HEK293 (cell line): ENCODE results near the gene HS6ST3.

Source experiments
- CTCF ChIA-PET: fragments of 350-600 bp; formaldehyde crosslinking; extraction: SDS; loops from one replicate; lab custom pipeline; 2021; ENCODE audit warnings: antibody characterized with exemption; lab: Yijun Ruan, JAX
- POLR2A ChIA-PET: fragments of 300-600 bp; formaldehyde crosslinking; extraction: SDS; loops from one replicate; lab custom pipeline; 2020; ENCODE audit warnings: antibody characterized with exemption, inconsistent platforms; lab: Yijun Ruan, JAX
- H3K27ac ChIP-seq: fragments of 200-500 bp; sonication (Bioruptor generic); 2 replicates; pipeline ENCODE4 v1.5.1; 2014; ENCODE audit warnings: low read depth, low read length, control low read depth, inconsistent platforms; ENCODE audit errors: extremely low read depth
- H3K36me3 ChIP-seq, 2 experiments: fragments of 200-500 bp in 1 of 2; sonication (Bioruptor generic) in 1 of 2; 1 replicate in 1 of 2; 2 replicates in 1 of 2; pipeline ENCODE4 v1.5.1; 2014 to 2017; ENCODE audit warnings: inconsistent platforms in 2 of 2, low read length in 2 of 2; ENCODE audit not compliant: control insufficient read depth in 2 of 2, insufficient read depth in 1 of 2
- H3K4me1 ChIP-seq: fragments of 200-500 bp; sonication (Bioruptor generic); 2 replicates; pipeline ENCODE4 v1.5.1; 2014; ENCODE audit warnings: mild to moderate bottlenecking, low read length, inconsistent platforms; ENCODE audit not compliant: control insufficient read depth, insufficient read depth
- H3K4me3 ChIP-seq: 2 replicates; pipeline ENCODE4 v1.5.1; 2011; ENCODE audit warnings: low read depth, mild to moderate bottlenecking, control low read depth, low read length, moderate library complexity
- H3K9me3 ChIP-seq: fragments of 200-500 bp; sonication (Bioruptor generic); 2 replicates; pipeline ENCODE4 v1.5.1; 2014; ENCODE audit warnings: low read depth, low read length, inconsistent platforms; ENCODE audit not compliant: control insufficient read depth, insufficient read depth
- EGR2 ChIP-seq: fragments of 450-650 bp; formaldehyde crosslinking; IDR thresholded peaks from 2 replicates; pipeline ENCODE4 v1.5.1; 2016; ENCODE audit warnings: low read depth, missing biosample characterization, missing genetic modification characterization
- OSR2 ChIP-seq: fragments of 450-650 bp; formaldehyde crosslinking; IDR thresholded peaks from 2 replicates; pipeline ENCODE4 v1.5.1; 2016; ENCODE audit warnings: missing biosample characterization, missing genetic modification characterization
- SALL2 ChIP-seq: fragments of 450-650 bp; formaldehyde crosslinking; IDR thresholded peaks from 2 replicates; pipeline ENCODE4 v1.5.0; 2017; ENCODE audit warnings: missing biosample characterization, mild to moderate bottlenecking, missing genetic modification characterization, borderline replicate concordance
- YY1 ChIP-seq: fragments of 450-650 bp; formaldehyde crosslinking; IDR thresholded peaks from 2 replicates; pipeline ENCODE4 v1.5.1; 2018; ENCODE audit warnings: missing biosample characterization, missing genetic modification characterization
- ZBTB20 ChIP-seq: fragments of 450-650 bp; formaldehyde crosslinking; IDR thresholded peaks from 2 replicates; pipeline ENCODE4 v1.5.1; 2016; ENCODE audit warnings: missing biosample characterization, missing genetic modification characterization
- ZNF112 ChIP-seq: fragments of 450-650 bp; formaldehyde crosslinking; IDR thresholded peaks from 2 replicates; pipeline ENCODE4 v1.5.0; 2017; ENCODE audit warnings: missing biosample characterization, missing genetic modification characterization
- ZNF132 ChIP-seq: fragments of 450-650 bp; formaldehyde crosslinking; IDR thresholded peaks from 2 replicates; pipeline ENCODE4 v1.5.1; 2017; ENCODE audit warnings: missing biosample characterization, missing genetic modification characterization, borderline replicate concordance
- ZNF133 ChIP-seq: fragments of 450-650 bp; formaldehyde crosslinking; IDR thresholded peaks from 2 replicates; pipeline ENCODE4 v1.5.1; 2016; ENCODE audit warnings: missing biosample characterization, missing genetic modification characterization
- ZNF16 ChIP-seq: fragments of 450-650 bp; formaldehyde crosslinking; IDR thresholded peaks from 2 replicates; pipeline ENCODE4 v1.5.1; 2016; ENCODE audit warnings: low read depth, missing biosample characterization, missing genetic modification characterization
- ZNF169 ChIP-seq: fragments of 450-650 bp; formaldehyde crosslinking; IDR thresholded peaks from 2 replicates; pipeline ENCODE4 v1.5.1; 2016; ENCODE audit warnings: missing biosample characterization, missing genetic modification characterization
- ZNF514 ChIP-seq: fragments of 450-650 bp; formaldehyde crosslinking; IDR thresholded peaks from 2 replicates; pipeline ENCODE4 v1.5.1; 2016; ENCODE audit warnings: missing biosample characterization, missing genetic modification characterization
- ZNF549 ChIP-seq: fragments of 450-650 bp; IDR thresholded peaks from 2 replicates; pipeline ENCODE4 v1.5.1; 2018; ENCODE audit warnings: missing biosample characterization, missing genetic modification characterization, mild to moderate bottlenecking, inconsistent platforms, moderate library complexity
- ZNF621 ChIP-seq: fragments of 450-650 bp; formaldehyde crosslinking; IDR thresholded peaks from 2 replicates; pipeline ENCODE4 v1.5.1; 2017; ENCODE audit warnings: missing biosample characterization, missing genetic modification characterization
- ZNF707 ChIP-seq: fragments of 450-650 bp; formaldehyde crosslinking; IDR thresholded peaks from 2 replicates; pipeline ENCODE4 v1.5.1; 2016; ENCODE audit warnings: missing biosample characterization, missing genetic modification characterization
- ZNF792 ChIP-seq: fragments of 450-650 bp; formaldehyde crosslinking; IDR thresholded peaks from 2 replicates; pipeline ENCODE4 v1.5.1; 2016; ENCODE audit warnings: missing biosample characterization, missing genetic modification characterization
- TF ChIP-seq, protein P1 (sequence below): fragments of 450-650 bp; formaldehyde crosslinking; conservative IDR thresholded peaks from 2 replicates; pipeline ENCODE4 v1.5.1; 2016; ENCODE audit warnings: low read depth, missing biosample characterization, missing genetic modification characterization
- TF ChIP-seq, protein P2 (sequence below): fragments of 450-650 bp; formaldehyde crosslinking; IDR thresholded peaks from 2 replicates; pipeline ENCODE4 v1.5.1; 2017; ENCODE audit warnings: missing biosample characterization, missing genetic modification characterization
- TF ChIP-seq, protein P3 (sequence below): fragments of 450-650 bp; formaldehyde crosslinking; IDR thresholded peaks from 2 replicates; pipeline ENCODE4 v1.5.1; 2017; ENCODE audit warnings: missing biosample characterization, missing genetic modification characterization
- TF ChIP-seq, protein P4 (sequence below): fragments of 450-650 bp; formaldehyde crosslinking; IDR thresholded peaks from 2 replicates; pipeline ENCODE4 v1.5.1; 2016; ENCODE audit warnings: missing biosample characterization, missing genetic modification characterization

HS6ST3 gene

DNA sequence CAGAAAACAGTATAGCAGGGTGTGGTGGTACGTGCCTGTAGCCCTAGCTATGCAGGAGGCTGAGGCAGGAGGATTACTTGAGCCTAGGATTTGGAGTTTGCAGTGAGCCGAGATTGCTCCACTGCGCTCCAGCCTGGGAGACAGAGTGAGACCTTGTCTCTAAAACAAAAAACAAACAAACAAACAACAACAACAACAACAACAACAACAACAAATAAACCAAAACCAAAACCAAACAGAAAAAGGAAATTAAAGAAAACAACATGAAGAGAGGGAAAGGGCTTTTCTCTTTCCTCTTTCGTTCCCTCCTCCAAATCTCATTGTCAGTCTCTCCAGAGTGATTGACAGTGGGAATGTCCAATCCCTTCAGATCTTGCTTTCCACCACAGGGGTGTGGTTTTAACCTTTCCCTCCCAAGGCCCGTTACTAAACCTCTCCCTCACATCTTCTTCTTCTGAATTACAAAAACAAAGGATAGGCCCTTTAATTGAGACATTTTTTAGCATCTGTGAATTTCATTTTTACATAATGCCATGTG is 341.2 kb downstream of the HS6ST3 start (continued):
- TF ChIP-seq EGR2 (tag by site-specific recombination) (no peak), ZNF169 (tag by site-specific recombination) (no peak), ZNF514 (tag by site-specific recombination) (no peak), ZBTB20 (tag by site-specific recombination) (no peak), ZNF16 (tag by site-specific recombination) (no peak), SALL2 (no peak), ZNF132 (tag by site-specific recombination) (no peak), OSR2 (tag by site-specific recombination) (no peak), ZNF133 (tag by site-specific recombination) (no peak), ZNF112 (tag by site-specific recombination) (no peak)
- TF ChIP-seq, protein P1, sequence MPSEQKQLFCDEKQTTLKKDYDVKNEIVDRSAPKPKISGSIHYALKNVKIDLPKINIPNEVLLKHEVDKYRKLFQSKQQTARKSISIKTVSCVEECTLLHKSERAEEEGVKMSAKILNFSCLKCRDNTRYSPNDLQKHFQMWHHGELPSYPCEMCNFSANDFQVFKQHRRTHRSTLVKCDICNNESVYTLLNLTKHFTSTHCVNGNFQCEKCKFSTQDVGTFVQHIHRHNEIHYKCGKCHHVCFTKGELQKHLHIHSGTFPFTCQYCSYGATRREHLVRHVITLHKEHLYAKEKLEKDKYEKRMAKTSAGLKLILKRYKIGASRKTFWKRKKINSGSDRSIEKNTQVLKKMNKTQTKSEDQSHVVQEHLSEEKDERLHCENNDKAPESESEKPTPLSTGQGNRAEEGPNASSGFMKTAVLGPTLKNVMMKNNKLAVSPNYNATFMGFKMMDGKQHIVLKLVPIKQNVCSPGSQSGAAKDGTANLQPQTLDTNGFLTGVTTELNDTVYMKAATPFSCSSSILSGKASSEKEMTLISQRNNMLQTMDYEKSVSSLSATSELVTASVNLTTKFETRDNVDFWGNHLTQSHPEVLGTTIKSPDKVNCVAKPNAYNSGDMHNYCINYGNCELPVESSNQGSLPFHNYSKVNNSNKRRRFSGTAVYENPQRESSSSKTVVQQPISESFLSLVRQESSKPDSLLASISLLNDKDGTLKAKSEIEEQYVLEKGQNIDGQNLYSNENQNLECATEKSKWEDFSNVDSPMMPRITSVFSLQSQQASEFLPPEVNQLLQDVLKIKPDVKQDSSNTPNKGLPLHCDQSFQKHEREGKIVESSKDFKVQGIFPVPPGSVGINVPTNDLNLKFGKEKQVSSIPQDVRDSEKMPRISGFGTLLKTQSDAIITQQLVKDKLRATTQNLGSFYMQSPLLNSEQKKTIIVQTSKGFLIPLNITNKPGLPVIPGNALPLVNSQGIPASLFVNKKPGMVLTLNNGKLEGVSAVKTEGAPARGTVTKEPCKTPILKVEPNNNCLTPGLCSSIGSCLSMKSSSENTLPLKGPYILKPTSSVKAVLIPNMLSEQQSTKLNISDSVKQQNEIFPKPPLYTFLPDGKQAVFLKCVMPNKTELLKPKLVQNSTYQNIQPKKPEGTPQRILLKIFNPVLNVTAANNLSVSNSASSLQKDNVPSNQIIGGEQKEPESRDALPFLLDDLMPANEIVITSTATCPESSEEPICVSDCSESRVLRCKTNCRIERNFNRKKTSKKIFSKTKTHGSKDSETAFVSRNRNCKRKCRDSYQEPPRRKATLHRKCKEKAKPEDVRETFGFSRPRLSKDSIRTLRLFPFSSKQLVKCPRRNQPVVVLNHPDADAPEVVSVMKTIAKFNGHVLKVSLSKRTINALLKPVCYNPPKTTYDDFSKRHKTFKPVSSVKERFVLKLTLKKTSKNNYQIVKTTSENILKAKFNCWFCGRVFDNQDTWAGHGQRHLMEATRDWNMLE, result no peak
- TF ChIP-seq, protein P2, sequence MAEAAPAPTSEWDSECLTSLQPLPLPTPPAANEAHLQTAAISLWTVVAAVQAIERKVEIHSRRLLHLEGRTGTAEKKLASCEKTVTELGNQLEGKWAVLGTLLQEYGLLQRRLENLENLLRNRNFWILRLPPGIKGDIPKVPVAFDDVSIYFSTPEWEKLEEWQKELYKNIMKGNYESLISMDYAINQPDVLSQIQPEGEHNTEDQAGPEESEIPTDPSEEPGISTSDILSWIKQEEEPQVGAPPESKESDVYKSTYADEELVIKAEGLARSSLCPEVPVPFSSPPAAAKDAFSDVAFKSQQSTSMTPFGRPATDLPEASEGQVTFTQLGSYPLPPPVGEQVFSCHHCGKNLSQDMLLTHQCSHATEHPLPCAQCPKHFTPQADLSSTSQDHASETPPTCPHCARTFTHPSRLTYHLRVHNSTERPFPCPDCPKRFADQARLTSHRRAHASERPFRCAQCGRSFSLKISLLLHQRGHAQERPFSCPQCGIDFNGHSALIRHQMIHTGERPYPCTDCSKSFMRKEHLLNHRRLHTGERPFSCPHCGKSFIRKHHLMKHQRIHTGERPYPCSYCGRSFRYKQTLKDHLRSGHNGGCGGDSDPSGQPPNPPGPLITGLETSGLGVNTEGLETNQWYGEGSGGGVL, result no peak
- TF ChIP-seq, protein P3, sequence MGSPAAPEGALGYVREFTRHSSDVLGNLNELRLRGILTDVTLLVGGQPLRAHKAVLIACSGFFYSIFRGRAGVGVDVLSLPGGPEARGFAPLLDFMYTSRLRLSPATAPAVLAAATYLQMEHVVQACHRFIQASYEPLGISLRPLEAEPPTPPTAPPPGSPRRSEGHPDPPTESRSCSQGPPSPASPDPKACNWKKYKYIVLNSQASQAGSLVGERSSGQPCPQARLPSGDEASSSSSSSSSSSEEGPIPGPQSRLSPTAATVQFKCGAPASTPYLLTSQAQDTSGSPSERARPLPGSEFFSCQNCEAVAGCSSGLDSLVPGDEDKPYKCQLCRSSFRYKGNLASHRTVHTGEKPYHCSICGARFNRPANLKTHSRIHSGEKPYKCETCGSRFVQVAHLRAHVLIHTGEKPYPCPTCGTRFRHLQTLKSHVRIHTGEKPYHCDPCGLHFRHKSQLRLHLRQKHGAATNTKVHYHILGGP (tag by site-specific recombination), result no peak

DNA sequence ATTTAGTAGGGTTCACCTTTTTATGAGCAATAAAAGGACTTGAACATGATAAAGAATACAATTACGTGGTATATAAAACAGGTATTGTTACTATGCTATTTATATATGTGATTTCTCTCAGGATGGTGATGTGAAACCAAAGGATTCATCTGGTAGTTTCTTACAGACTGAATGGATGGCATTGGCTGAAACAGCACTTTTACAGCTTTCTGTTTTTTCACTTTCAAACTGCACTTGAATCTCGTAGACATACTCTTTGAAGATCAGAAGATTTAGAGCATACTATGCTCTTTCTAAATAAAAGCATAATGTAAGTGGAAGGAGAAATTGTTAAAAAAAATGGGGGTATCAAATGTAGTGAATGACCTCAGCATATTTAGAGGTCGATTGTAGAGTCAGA is 354.8 kb downstream of the HS6ST3 start:
- CTCF ChIA-PET, result no interaction called here
- no peak overlapping the region for H3K4me3 ChIP-seq
- no peaks in the 10 kb centered on the region for H3K4me1 ChIP-seq
- H3K36me3 ChIP-seq, result no peaks in the 10 kb centered on the region
- POLR2A ChIA-PET, result no interaction called here
- no peak overlapping the region for H3K27ac ChIP-seq
- H3K9me3 ChIP-seq, result no peaks in the 10 kb centered on the region
- TF ChIP-seq YY1 (tag by site-specific recombination) (no peak), ZNF169 (tag by site-specific recombination) (no peak), ZNF621 (no peak), ZNF792 (tag by site-specific recombination) (no peak), ZNF707 (tag by site-specific recombination) (no peak)

DNA sequence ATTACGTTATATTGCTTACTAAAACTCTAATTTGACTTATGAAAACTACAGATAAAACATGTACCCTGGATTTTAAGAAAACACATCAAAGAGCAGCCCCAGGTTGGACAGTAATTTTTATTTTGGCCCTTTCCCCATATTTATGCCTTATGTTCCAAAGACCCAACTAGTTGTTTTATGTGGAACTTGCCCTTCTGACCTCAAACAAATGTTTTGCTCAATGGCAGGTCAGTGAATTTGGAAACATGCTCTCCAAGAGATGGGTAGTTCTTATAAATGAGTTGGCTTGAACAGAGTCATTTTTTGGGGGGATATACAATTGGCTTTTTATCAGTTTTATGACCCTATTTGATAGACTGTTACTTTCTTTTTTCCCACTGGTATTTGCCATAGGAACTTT is 360.0 kb downstream of the HS6ST3 start:
- no peak overlapping the region for H3K27ac ChIP-seq
- H3K4me3 ChIP-seq, result no peak overlapping the region
- H3K4me1 ChIP-seq, result no peaks in the 10 kb centered on the region
- H3K9me3 ChIP-seq, result no peaks in the 10 kb centered on the region
- no peaks in the 10 kb centered on the region for H3K36me3 ChIP-seq
- ChIA-PET POLR2A (no interaction called here), CTCF (no interaction called here)
- TF ChIP-seq ZNF549 (tag by site-specific recombination), result no peak
- TF ChIP-seq, protein P4, sequence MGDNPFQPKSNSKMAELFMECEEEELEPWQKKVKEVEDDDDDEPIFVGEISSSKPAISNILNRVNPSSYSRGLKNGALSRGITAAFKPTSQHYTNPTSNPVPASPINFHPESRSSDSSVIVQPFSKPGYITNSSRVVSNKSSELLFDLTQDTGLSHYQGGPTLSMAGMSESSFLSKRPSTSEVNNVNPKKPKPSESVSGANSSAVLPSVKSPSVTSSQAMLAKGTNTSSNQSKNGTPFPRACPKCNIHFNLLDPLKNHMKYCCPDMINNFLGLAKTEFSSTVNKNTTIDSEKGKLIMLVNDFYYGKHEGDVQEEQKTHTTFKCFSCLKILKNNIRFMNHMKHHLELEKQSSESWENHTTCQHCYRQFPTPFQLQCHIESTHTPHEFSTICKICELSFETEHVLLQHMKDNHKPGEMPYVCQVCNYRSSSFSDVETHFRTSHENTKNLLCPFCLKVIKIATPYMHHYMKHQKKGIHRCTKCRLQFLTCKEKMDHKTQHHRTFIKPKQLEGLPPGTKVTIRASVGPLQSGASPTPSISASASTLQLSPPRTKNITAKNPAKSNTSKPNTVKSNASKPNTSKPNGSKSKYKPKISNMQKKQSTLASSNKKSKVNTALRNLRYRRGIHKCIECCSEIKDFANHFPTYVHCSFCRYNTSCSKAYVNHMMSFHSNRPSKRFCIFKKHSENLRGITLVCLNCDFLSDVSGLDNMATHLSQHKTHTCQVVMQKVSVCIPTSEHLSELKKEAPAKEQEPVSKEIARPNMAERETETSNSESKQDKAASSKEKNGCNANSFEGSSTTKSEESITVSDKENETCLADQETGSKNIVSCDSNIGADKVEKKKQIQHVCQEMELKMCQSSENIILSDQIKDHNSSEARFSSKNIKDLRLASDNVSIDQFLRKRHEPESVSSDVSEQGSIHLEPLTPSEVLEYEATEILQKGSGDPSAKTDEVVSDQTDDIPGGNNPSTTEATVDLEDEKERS, result no peak
